ENCODE results near the gene RHO. TPM values are rescaled to one million over a fixed set of nuclear protein-coding genes. Genes with fewer than 3 reads are reported as not detected.

RHO gene
- total RNA-seq, 1 experiment from 2014 or later, result not detected

GRCh38 chr3:129542747-129543146 is 14.3 kb downstream of the RHO start:
- Histone ChIP-seq H3K36me3 (ENCODE audit: control insufficient read depth in 1 of 2, insufficient read depth in 2 of 2, low read length in 2 of 2) (no peaks in the 10 kb centered on the region), H3K4me2 (ENCODE audit: low read length) (no peak overlapping the region), H3K79me2 (ENCODE audit: insufficient read depth, low read length) (no peaks in the 10 kb centered on the region), H3K4me3 (replicated peaks in 1 of 2; ENCODE audit: low read depth in 1 of 2, low read length in 2 of 2) (no peak overlapping the region), H3K9me2 (ENCODE audit: insufficient read depth) (no peaks in the 10 kb centered on the region), H3K4me1 (ENCODE audit: control insufficient read depth in 1 of 2, insufficient read depth in 2 of 2, low read length in 2 of 2) (no peaks in the 10 kb centered on the region), H4K20me1 (ENCODE audit: insufficient read depth) (no peaks in the 10 kb centered on the region), H3K9me3 (ENCODE audit: control insufficient read depth in 1 of 2, insufficient read depth in 1 of 2, low read depth in 1 of 2, low read length in 2 of 2) (no peaks in the 10 kb centered on the region), H3K27me3 (ENCODE audit: insufficient read depth, low read length) (no peaks in the 10 kb centered on the region), H3K27ac (ENCODE audit: low read depth, low read length) (no peak overlapping the region), H3K9ac (ENCODE audit: low read length) (no peak overlapping the region), H2AFZ (ENCODE audit: low read depth, low read length, poor library complexity, severe bottlenecking) (no peak overlapping the region)
- no peak for DNase-seq (ENCODE audit: low read depth, low spot score)
- POLR2A ChIA-PET, result no interaction called here
- intact Hi-C loops (cut with micrococcal nuclease), result no loop called here
- RAD21 ChIA-PET (ENCODE audit: low non-redundant PET in 1 of 2, low total read pairs in 2 of 2, uncharacterized antibody in 2 of 2, unreplicated experiment in 2 of 2), result no interaction called here
- CTCF ChIA-PET, result no interaction called here
- TF ChIP-seq EGR1 (IDR thresholded peaks at IDR 0.05; ENCODE audit: low read depth) (no peak), POLR2A (IDR thresholded peaks at IDR 0.05; ENCODE audit: borderline replicate concordance, extremely low read depth, insufficient read depth, insufficient read length) (no peak), YY1 (IDR thresholded peaks at IDR 0.05; ENCODE audit: extremely low read depth, insufficient replicate concordance, low read depth, low read length) (no peak), ZNF274 (IDR thresholded peaks at IDR 0.05; ENCODE audit: low read depth, low read length) (no peak), CBX3 (IDR thresholded peaks at IDR 0.05; ENCODE audit: low read depth) (no peak), RAD21 (IDR thresholded peaks at IDR 0.05; ENCODE audit: low read depth) (no peak), ZBTB33 (IDR thresholded peaks at IDR 0.05; ENCODE audit: extremely low read depth, insufficient replicate concordance, low read length) (no peak), JUND (IDR thresholded peaks at IDR 0.05) (no peak), ATF3 (IDR thresholded peaks at IDR 0.05) (no peak), TCF7L2 (IDR thresholded peaks at IDR 0.05; ENCODE audit: borderline replicate concordance, extremely low read depth, insufficient read depth, insufficient read length) (no peak), SIN3A (IDR thresholded peaks at IDR 0.05; ENCODE audit: low read depth) (no peak), ZFX (IDR thresholded peaks at IDR 0.05) (no peak), FOSL1 (IDR thresholded peaks at IDR 0.05; ENCODE audit: low read depth) (no peak), CTCF (IDR thresholded peaks at IDR 0.05 in 2 of 3, conservative IDR thresholded peaks at IDR 0.05 in 1 of 3; ENCODE audit: borderline replicate concordance in 1 of 3, insufficient read depth in 1 of 3, low read depth in 2 of 3, low read length in 2 of 3) (no peak), SRF (IDR thresholded peaks at IDR 0.05; ENCODE audit: low read depth) (no peak), POLR2AphosphoS5 (IDR thresholded peaks at IDR 0.05; ENCODE audit: low read depth, low read length) (no peak)
- BruUV-seq (replicated peaks), result no TSS peak
- no peak for ATAC-seq

All from HCT116 (cell line).